Measurements from ENCODE around the gene TARM1. TPM values are rescaled to one million over a fixed set of nuclear protein-coding genes. Genes with fewer than 3 reads are reported as not detected.

Gene TARM1
- total and polyA plus RNA-seq, 10 donors, result 1.5 TPM; not detected in 9

DNA sequence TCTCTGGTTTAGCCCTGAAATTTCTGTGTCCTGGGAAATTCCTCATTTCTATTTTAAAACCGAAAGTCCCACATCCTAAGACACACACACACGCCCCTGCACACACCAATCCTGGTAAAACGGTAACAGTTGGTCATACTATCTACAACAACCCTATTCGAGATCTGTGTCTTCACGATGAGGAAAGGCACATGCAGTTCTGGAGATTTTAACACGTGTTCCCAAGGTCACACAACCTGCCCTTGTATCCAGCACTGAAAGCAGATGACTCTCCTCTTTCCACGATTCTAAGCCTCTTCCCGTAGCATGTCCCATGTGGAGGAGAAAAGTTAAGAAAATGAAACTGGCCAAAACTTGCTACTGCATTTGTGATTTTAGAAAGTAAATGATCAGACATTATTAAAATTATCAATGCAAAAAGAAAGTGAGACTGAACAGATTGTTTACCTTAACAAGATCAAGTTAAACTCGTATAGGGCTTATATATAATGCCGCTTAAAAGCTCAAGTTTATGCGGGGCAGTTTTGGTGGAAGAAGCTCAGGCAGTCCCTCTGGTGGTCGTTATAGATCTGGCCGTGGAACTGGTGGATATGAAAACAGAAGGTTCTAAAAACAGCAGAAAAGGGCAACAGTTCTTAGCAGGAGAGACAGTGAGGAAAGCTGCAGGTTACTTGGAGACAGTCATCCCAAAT lies 50.1 kb downstream of the TARM1 start:
- Histone ChIP-seq H3K27me3 (replicated peaks in 1 of 7) (peaks cover 0 to 81% (median 0%) of the 10 kb centered on the region in 7 donors), H3K4me1 (peaks cover 0 to 25% (median 0%) of the 10 kb centered on the region in 6 donors), H3K4me3 (no peak overlapping the region), H3K36me3 (no peaks in the 10 kb centered on the region), H3K9me3 (no peaks in the 10 kb centered on the region), H3K27ac (no peak overlapping the region)
- TF ChIP-seq POLR2A (IDR thresholded peaks at IDR 0.05) (no peak), CTCF (IDR thresholded peaks at IDR 0.05 in 8 of 11, conservative IDR thresholded peaks at IDR 0.05 in 3 of 11) (peak in 1 of 11 experiments; percentile 17)
- intact Hi-C loops (cut with DNase I; ENCODE audit: low total_unique reads), result no loop called here
- no peak for DNase-seq
- 42 to 47% (median 44%) methylated on average over 13 of the region's 13 CpGs for WGBS, 5 donors

DNA sequence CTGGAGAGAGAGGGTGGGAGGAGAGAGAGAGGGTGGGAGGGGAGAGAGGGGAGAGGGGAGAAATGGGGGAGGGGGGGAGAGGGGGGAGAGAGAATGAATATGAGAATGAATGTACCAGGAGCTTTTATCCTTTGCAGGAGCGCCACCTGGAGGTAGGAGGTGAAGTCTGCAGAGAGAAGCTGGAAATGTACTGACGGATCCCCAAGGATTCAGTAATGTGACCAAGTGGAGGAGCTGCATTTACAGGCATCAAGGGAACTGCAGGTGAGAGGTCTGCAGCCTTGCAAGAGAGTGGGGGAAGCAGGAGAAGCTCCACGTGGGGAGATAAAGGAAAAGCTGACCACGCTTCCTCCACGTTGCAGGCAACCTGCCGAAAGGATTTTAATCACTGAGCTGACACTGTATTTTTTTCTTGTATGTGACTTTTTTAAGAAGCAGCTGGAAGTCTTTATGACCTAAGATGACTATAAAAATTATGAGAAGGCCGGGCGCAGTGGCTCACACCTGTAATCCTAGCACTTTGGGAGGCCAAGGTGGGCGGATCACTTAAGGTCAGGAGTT lies 51.2 kb downstream of the TARM1 start:
- H3K4me1 ChIP-seq, result peaks cover 0 to 25% (median 0%) of the 10 kb centered on the region in 6 donors
- DNase-seq, result peak; percentile 76
- H3K27me3 ChIP-seq (replicated peaks in 1 of 7), result peaks cover 0 to 86% (median under 1%) of the 10 kb centered on the region in 7 donors
- no peaks in the 10 kb centered on the region for H3K9me3 ChIP-seq
- H3K4me3 ChIP-seq, result no peak overlapping the region
- intact Hi-C loops (cut with DNase I; ENCODE audit: low total_unique reads), result loop anchor here (10.0 kb wide), 1 partner anchor 125 kb away; the partner anchor contains the start of gene CACNG7
- no peak overlapping the region for H3K27ac ChIP-seq
- no peak for TF ChIP-seq POLR2A (IDR thresholded peaks at IDR 0.05)
- peak; percentile 17 to 72 (median 56) for TF ChIP-seq CTCF (IDR thresholded peaks at IDR 0.05 in 8 of 11, conservative IDR thresholded peaks at IDR 0.05 in 3 of 11)
- no peaks in the 10 kb centered on the region for H3K36me3 ChIP-seq
- 31 to 40% (median 37%) methylated on average over 9 of the region's 9 CpGs for WGBS, 5 donors

- TF ChIP-seq POLR2AphosphoS5 (IDR thresholded peaks at IDR 0.05) (no peak), CTCF (IDR thresholded peaks at IDR 0.05 in 8 of 11, conservative IDR thresholded peaks at IDR 0.05 in 3 of 11) (no peak), POLR2A (IDR thresholded peaks at IDR 0.05) (no peak)
These were observed 51.9 kb downstream of the TARM1 start for GRCh38 chr19:54029301-54029700.

DNA sequence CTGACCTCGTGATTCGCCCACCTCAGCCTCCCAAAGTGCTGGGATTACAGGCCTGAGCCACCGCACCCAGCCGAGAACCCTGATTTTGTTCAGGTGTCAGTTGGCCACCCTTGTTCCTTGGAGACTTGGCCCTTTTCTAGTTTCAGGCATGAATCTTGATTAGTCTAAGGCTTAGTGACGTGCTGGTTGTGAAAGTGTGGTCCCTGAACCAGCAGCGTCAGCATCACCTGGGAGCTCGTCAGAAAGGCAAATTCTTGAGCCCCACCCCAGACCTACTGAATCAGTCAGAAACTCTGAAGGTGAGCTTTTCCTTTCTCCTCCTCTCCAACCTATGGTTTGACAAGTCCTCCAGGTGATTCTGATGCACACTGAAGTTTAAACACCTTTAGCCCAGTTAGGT lies 54.5 kb downstream of the TARM1 start:
- Histone ChIP-seq H3K27me3 (replicated peaks in 1 of 7) (peaks cover 0 to 85% (median 11%) of the 10 kb centered on the region in 7 donors), H3K36me3 (no peaks in the 10 kb centered on the region), H3K27ac (no peak overlapping the region), H3K4me3 (no peak overlapping the region), H3K9me3 (no peaks in the 10 kb centered on the region), H3K4me1 (peaks cover 0 to 43% (median 9%) of the 10 kb centered on the region in 6 donors)
- WGBS, 5 donors, result 73 to 80% (median 75%) methylated on average over 7 of the region's 7 CpGs
- intact Hi-C loops (cut with DNase I; ENCODE audit: low total_unique reads), result loop anchor here (10.0 kb wide), 1 partner anchor 122 kb away; the partner anchor contains the start of gene CACNG7
- no peak for DNase-seq
- TF ChIP-seq CTCF (IDR thresholded peaks at IDR 0.05 in 8 of 11, conservative IDR thresholded peaks at IDR 0.05 in 3 of 11), result no peak
- TF ChIP-seq POLR2A (IDR thresholded peaks at IDR 0.05), result no peak
- no peak for TF ChIP-seq POLR2AphosphoS5 (IDR thresholded peaks at IDR 0.05)

More at GRCh38 chr19:54029301-54029700, 51.9 kb downstream of the TARM1 start:
- WGBS, 5 donors, result 59 to 74% (median 67%) methylated on average over 3 of the region's 3 CpGs
- intact Hi-C loops (cut with DNase I; ENCODE audit: low total_unique reads), result loop anchor here (10.0 kb wide), 1 partner anchor 124 kb away; the partner anchor contains the start of gene CACNG7
- peaks cover 0 to 87% (median 6%) of the 10 kb centered on the region in 7 donors for H3K27me3 ChIP-seq (replicated peaks in 1 of 7)
- DNase-seq, result peak; percentile 8
- H3K27ac ChIP-seq, result no peak overlapping the region
- H3K9me3 ChIP-seq, result no peaks in the 10 kb centered on the region
- no peak overlapping the region for H3K4me3 ChIP-seq
- peaks cover 0 to 26% (median under 1%) of the 10 kb centered on the region in 6 donors for H3K4me1 ChIP-seq
- H3K36me3 ChIP-seq, result no peaks in the 10 kb centered on the region
